ENCODE data around the gene RPS18. TPM values are rescaled to one million over a fixed set of nuclear protein-coding genes. Genes with fewer than 3 reads are reported as not detected.

The RPS18 gene
- total RNA-seq, 1 experiment from 2014 or later = 4,062 TPM

GRCh38 chr6:33236852-33237251 is 35.0 kb upstream of the RPS18 start:
- Histone ChIP-seq H3K9ac (ENCODE audit: low read length) (no peak overlapping the region), H3K27ac (ENCODE audit: low read depth, low read length) (no peak overlapping the region), H3K9me2 (ENCODE audit: insufficient read depth) (no peaks in the 10 kb centered on the region), H3K4me2 (ENCODE audit: low read length) (no peak overlapping the region), H3K79me2 (ENCODE audit: insufficient read depth, low read length) (no peaks in the 10 kb centered on the region), H2AFZ (ENCODE audit: low read depth, low read length, poor library complexity, severe bottlenecking) (no peak overlapping the region), H3K4me1 (ENCODE audit: control insufficient read depth in 1 of 2, insufficient read depth in 2 of 2, low read length in 2 of 2) (no peaks in the 10 kb centered on the region), H4K20me1 (ENCODE audit: insufficient read depth) (no peaks in the 10 kb centered on the region), H3K9me3 (ENCODE audit: control insufficient read depth in 1 of 2, insufficient read depth in 1 of 2, low read depth in 1 of 2, low read length in 2 of 2) (no peaks in the 10 kb centered on the region), H3K27me3 (ENCODE audit: insufficient read depth, low read length) (no peaks in the 10 kb centered on the region; the same call in 1 of the 2 replicates), H3K4me3 (replicated peaks in 1 of 2; ENCODE audit: low read depth in 1 of 2, low read length in 2 of 2) (no peak overlapping the region), H3K36me3 (ENCODE audit: control insufficient read depth in 1 of 2, insufficient read depth in 2 of 2, low read length in 2 of 2) (no peaks in the 10 kb centered on the region)
- intact Hi-C loops (cut with micrococcal nuclease) = no loop called here
- no TSS peak for BruUV-seq (replicated peaks)
- ATAC-seq (no peak), DNase-seq (ENCODE audit: low read depth, low spot score) (no peak)
- ChIA-PET RAD21 (ENCODE audit: low non-redundant PET in 1 of 2, low total read pairs in 2 of 2, uncharacterized antibody in 2 of 2, unreplicated experiment in 2 of 2) (no interaction called here), POLR2A (no interaction called here), CTCF (no interaction called here)
- TF ChIP-seq YY1 (IDR thresholded peaks at IDR 0.05; ENCODE audit: extremely low read depth, insufficient replicate concordance, low read depth, low read length) (no peak), MAX (IDR thresholded peaks at IDR 0.05) (no peak), POLR2AphosphoS5 (IDR thresholded peaks at IDR 0.05; ENCODE audit: low read depth, low read length) (no peak), EZH2 (IDR thresholded peaks at IDR 0.05) (no peak), SIN3A (IDR thresholded peaks at IDR 0.05; ENCODE audit: low read depth) (no peak), JUND (IDR thresholded peaks at IDR 0.05) (no peak), ATF3 (IDR thresholded peaks at IDR 0.05) (no peak), FOSL1 (IDR thresholded peaks at IDR 0.05; ENCODE audit: low read depth) (no peak), TCF7L2 (IDR thresholded peaks at IDR 0.05; ENCODE audit: borderline replicate concordance, extremely low read depth, insufficient read depth, insufficient read length) (no peak), POLR2A (IDR thresholded peaks at IDR 0.05; ENCODE audit: borderline replicate concordance, extremely low read depth, insufficient read depth, insufficient read length) (no peak), EGR1 (IDR thresholded peaks at IDR 0.05; ENCODE audit: low read depth) (no peak)

GRCh38 chr6:33237741-33238140 is 34.1 kb upstream of the RPS18 start:
- H4K20me1 ChIP-seq (ENCODE audit: insufficient read depth) = no peaks in the 10 kb centered on the region
- H3K4me1 ChIP-seq (ENCODE audit: control insufficient read depth in 1 of 2, insufficient read depth in 2 of 2, low read length in 2 of 2) = no peaks in the 10 kb centered on the region

More at GRCh38 chr6:33237741-33238140, 34.1 kb upstream of the RPS18 start:
- no peak overlapping the region for H3K4me2 ChIP-seq (ENCODE audit: low read length)
- no TSS peak for BruUV-seq (replicated peaks)
- no peaks in the 10 kb centered on the region for H3K79me2 ChIP-seq (ENCODE audit: insufficient read depth, low read length)
- H3K9me2 ChIP-seq (ENCODE audit: insufficient read depth) = no peaks in the 10 kb centered on the region
- no peaks in the 10 kb centered on the region for H3K36me3 ChIP-seq (ENCODE audit: control insufficient read depth in 1 of 2, insufficient read depth in 2 of 2, low read length in 2 of 2)
- H2AFZ ChIP-seq (ENCODE audit: low read depth, low read length, poor library complexity, severe bottlenecking) = no peak overlapping the region
- intact Hi-C loops (cut with micrococcal nuclease) = no loop called here
- DNase-seq (ENCODE audit: low read depth, low spot score) = no peak
- no peaks in the 10 kb centered on the region for H3K9me3 ChIP-seq (ENCODE audit: control insufficient read depth in 1 of 2, insufficient read depth in 1 of 2, low read depth in 1 of 2, low read length in 2 of 2)
- POLR2A ChIA-PET = no interaction called here
- H3K27me3 ChIP-seq (ENCODE audit: insufficient read depth, low read length) = no peaks in the 10 kb centered on the region; the same call in 1 of the 2 replicates
- RAD21 ChIA-PET (ENCODE audit: low non-redundant PET in 1 of 2, low total read pairs in 2 of 2, uncharacterized antibody in 2 of 2, unreplicated experiment in 2 of 2) = no interaction called here
- no peak overlapping the region for H3K4me3 ChIP-seq (replicated peaks in 1 of 2; ENCODE audit: low read depth in 1 of 2, low read length in 2 of 2)
- CTCF ChIA-PET = interaction anchor here (1.1 to 1.6 kb wide), 2 partner anchors 9 to 11 kb away, joined by 3 to 5 read pairs; no protein-coding TSS in a partner anchor
- no peak overlapping the region for H3K9ac ChIP-seq (ENCODE audit: low read length)
- H3K27ac ChIP-seq (ENCODE audit: low read depth, low read length) = no peak overlapping the region
- no peak for ATAC-seq
- TF ChIP-seq FOSL1 (IDR thresholded peaks at IDR 0.05; ENCODE audit: low read depth) (no peak), ATF3 (IDR thresholded peaks at IDR 0.05) (no peak), EGR1 (IDR thresholded peaks at IDR 0.05; ENCODE audit: low read depth) (no peak), EZH2 (IDR thresholded peaks at IDR 0.05) (no peak), ZNF274 (IDR thresholded peaks at IDR 0.05; ENCODE audit: low read depth, low read length) (no peak), ELF1 (IDR thresholded peaks at IDR 0.05; ENCODE audit: borderline replicate concordance, low read depth) (no peak)
